Keratinocyte (primary cell): ENCODE results near the gene CDH13.

Source experiments
- CTCF ChIP-seq, 3 experiments: IDR thresholded peaks in 1 of 3; conservative IDR thresholded peaks in 1 of 3; optimal IDR thresholded peaks in 1 of 3; 2 replicates in 2 of 3; 3 replicates in 1 of 3; pipeline versions ENCODE3 to v1.5.1; 2011; ENCODE audit warnings: low read length in 3 of 3, mild to moderate bottlenecking in 3 of 3, moderate library complexity in 2 of 3, control low read depth in 1 of 3, inconsistent platforms in 1 of 3; ENCODE audit not compliant: insufficient read depth in 2 of 3; ENCODE audit errors: extremely low read depth in 1 of 3
- EZH2 ChIP-seq: IDR thresholded peaks from one replicate; pipeline ENCODE4 v1.6.1; 2012; ENCODE audit warnings: inconsistent platforms, mild to moderate bottlenecking, low read length, moderate library complexity

GRCh38 chr16:82960918-82961317 is 334.1 kb downstream of the CDH13 start:
- TF ChIP-seq EZH2 (no peak), CTCF (optimal IDR thresholded peaks at IDR 0.05 in 1 of 3, IDR thresholded peaks at IDR 0.05 in 1 of 3, conservative IDR thresholded peaks at IDR 0.05 in 1 of 3; ENCODE audit: extremely low read depth in 1 of 3, insufficient read depth in 2 of 3, low read length in 3 of 3) (no peak)
